Measurements from ENCODE around the gene LIMK2.
"Not testable (repeated sequence)": the region's sequence is repeated elsewhere in the genome, so short reads cannot be mapped to it uniquely, and the experiment has no call there.

The LIMK2 gene

GRCh38 chr22:31308181-31308580 is 96.1 kb downstream of the LIMK2 start:
- H3K4me3 ChIP-seq (ENCODE audit: low read depth, low read length): no peak overlapping the region
- no peak for DNase-seq (ENCODE audit: low read depth)

GRCh38 chr22:31313366-31314147 is 101.5 kb downstream of the LIMK2 start:
- DNase-seq (ENCODE audit: low read depth): no peak

DNA sequence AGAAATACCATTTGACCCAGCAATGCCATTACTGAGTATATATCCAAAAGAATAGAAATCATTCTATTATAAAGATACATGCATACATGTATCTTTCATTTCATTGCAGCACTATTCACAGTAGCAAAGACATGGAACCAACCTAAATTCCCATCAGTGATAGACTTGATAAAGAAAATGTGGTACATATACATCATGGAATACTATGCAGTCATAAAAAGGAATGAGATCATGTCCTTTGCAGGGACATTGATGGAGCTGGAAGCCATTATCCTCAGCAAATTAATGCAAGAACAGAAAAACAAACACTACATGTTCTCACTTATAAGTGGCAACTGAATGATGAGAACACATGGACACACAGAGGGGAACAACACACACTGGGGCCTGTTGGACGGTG is 102.1 kb downstream of the LIMK2 start:
- not testable (repeated sequence) for H3K4me3 ChIP-seq (ENCODE audit: low read depth, low read length); DNase-seq (ENCODE audit: low read depth)

More at GRCh38 chr22:31313366-31314147, 101.5 kb downstream of the LIMK2 start:
- no peak overlapping the region for H3K4me3 ChIP-seq (ENCODE audit: low read depth, low read length)

GRCh38 chr22:31321421-31321820 is 109.3 kb downstream of the LIMK2 start:
- DNase-seq (ENCODE audit: low read depth): no peak
- no peak overlapping the region for H3K4me3 ChIP-seq (ENCODE audit: low read depth, low read length)

DNA sequence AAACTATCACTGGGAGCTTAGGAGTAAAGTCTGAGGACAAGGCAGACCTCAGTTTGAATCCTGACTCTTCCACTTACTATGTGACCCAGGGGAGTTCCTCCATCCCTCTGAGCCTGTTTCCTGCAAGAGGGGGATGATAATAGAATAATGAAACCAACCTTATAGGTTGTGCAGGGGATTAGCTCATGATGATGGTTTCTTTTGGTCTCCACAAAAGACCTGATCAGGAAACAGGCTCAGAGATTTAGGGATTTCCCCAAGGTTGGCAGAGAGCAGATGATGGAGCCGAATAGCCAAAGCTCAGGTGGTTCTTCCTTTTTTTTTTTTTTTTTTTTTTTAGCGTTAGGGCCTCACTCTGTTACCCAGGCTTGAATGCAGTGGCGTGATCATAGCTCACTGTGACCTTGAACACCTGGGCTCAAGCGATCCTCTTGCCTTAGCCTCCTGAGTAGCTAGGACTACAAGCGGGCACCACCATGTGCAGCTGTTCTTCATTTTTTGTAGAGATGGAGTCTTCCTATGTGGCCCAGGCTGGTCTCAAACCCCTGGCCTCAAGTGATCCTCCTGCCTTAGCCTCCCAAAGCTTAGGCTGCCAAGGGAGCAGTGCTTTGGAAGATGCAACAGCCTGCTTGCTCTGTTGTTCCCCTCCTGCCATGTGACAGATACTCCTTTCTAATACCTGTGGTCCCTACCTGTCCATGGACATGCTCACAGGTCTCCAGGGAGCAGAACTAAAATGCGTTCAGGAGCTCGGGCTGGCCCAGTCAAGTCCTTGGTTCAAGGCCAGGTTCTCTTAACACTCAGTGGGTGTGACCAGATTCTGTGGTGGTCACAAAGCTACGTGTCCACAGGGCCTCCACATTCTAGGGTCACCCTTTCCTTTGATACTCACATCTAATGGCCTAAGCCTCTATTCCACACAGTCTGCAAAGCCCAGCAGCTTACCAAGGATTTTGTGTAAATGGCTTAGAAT is 111.8 kb downstream of the LIMK2 start:
- no peak for DNase-seq (ENCODE audit: low read depth)
- no peak overlapping the region for H3K4me3 ChIP-seq (ENCODE audit: low read depth, low read length)

DNA sequence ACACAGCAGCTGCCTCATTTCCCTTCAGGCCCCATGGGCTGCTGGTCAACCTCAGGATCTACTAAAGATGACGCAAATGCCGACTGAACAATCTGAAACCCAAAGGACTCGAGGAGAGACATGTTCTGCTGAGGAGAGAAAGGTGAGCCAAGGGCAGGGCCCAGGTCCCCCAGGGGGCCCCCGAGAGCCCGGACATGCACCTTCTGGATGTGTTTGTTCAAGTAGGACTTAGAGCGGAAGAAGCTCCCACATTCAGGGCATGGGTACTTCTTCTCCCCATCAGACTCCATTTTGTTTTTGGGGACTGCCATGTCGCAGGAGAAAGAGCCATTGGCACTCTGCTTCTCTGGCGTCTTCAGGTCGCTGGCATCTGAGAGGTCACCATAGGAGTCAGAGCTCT is 114.8 kb downstream of the LIMK2 start:
- DNase-seq (ENCODE audit: low read depth): no peak
- H3K4me3 ChIP-seq (ENCODE audit: low read depth, low read length): no peak overlapping the region

- H3K4me3 ChIP-seq (ENCODE audit: low read depth, low read length): no peak overlapping the region
- DNase-seq (ENCODE audit: low read depth): no peak
Observed at GRCh38 chr22:31327806-31328543, 115.9 kb downstream of the LIMK2 start.

GRCh38 chr22:31328544-31328960 is 116.5 kb downstream of the LIMK2 start:
- no peak for DNase-seq (ENCODE audit: low read depth)
- H3K4me3 ChIP-seq (ENCODE audit: low read depth, low read length): no peak overlapping the region

DNA sequence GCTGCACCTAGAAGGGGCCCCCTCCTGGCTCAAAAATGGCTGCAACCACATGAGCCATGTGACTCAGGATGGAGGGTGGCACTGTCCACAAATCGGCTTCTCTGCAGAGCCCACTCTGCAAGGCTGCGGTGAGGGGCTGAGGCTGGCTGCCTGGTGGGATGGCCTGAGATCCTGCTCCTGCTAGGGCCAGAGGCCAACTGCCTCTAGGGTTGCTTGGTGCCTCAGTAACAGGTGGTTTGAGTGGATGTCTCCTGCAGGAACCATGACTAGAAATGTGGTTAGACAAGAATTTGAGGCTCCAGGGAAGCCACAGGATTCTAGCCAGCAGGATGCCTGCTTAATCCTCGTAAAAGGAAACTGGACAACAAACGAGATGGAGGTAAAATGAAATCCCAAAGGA is 116.9 kb downstream of the LIMK2 start:
- H3K4me3 ChIP-seq (ENCODE audit: low read depth, low read length): no peak overlapping the region
- DNase-seq (ENCODE audit: low read depth): no peak

Data from skeletal muscle cell (primary cell).